ENCODE results near the gene ALCAM.
"Not testable (repeated sequence)": the region's sequence is repeated elsewhere in the genome, so short reads cannot be mapped to it uniquely, and the experiment has no call there.

ALCAM gene

GRCh38 chr3:105582015-105582414 lies 215.3 kb downstream of the ALCAM start:
- DNase-seq (ENCODE audit: low read depth, low spot score): no peak
- in situ Hi-C loops (cut with HindIII; ENCODE audit: low sequenced_read_pairs): no loop called here
- H3K4me3 ChIP-seq (ENCODE audit: low read depth, low read length): no peak overlapping the region
- no peak for TF ChIP-seq CTCF (IDR thresholded peaks at IDR 0.05; ENCODE audit: low read depth, low read length)

GRCh38 chr3:105584003-105584790 lies 217.5 kb downstream of the ALCAM start:
- no peak overlapping the region for H3K4me3 ChIP-seq (ENCODE audit: low read depth, low read length)
- no peak for DNase-seq (ENCODE audit: low read depth, low spot score)
- no peak for TF ChIP-seq CTCF (IDR thresholded peaks at IDR 0.05; ENCODE audit: low read depth, low read length)
- in situ Hi-C loops (cut with HindIII; ENCODE audit: low sequenced_read_pairs): no loop called here

GRCh38 chr3:105593315-105593714 lies 226.6 kb downstream of the ALCAM start:
- no peak for DNase-seq (ENCODE audit: low read depth, low spot score)
- in situ Hi-C loops (cut with HindIII; ENCODE audit: low sequenced_read_pairs): no loop called here
- no peak overlapping the region for H3K4me3 ChIP-seq (ENCODE audit: low read depth, low read length)
- TF ChIP-seq CTCF (IDR thresholded peaks at IDR 0.05; ENCODE audit: low read depth, low read length): no peak

- no peak for TF ChIP-seq CTCF (IDR thresholded peaks at IDR 0.05; ENCODE audit: low read depth, low read length)
- in situ Hi-C loops (cut with HindIII; ENCODE audit: low sequenced_read_pairs): no loop called here
- no peak for DNase-seq (ENCODE audit: low read depth, low spot score)
- H3K4me3 ChIP-seq (ENCODE audit: low read depth, low read length): no peak overlapping the region
These were observed 227.5 kb downstream of the ALCAM start for GRCh38 chr3:105594219-105594618.

GRCh38 chr3:105598042-105598796 lies 231.5 kb downstream of the ALCAM start:
- in situ Hi-C loops (cut with HindIII; ENCODE audit: low sequenced_read_pairs): no loop called here
- no peak overlapping the region for H3K4me3 ChIP-seq (ENCODE audit: low read depth, low read length)
- peak; percentile 91 for DNase-seq (ENCODE audit: low read depth, low spot score)
- TF ChIP-seq CTCF (IDR thresholded peaks at IDR 0.05; ENCODE audit: low read depth, low read length): no peak

GRCh38 chr3:105599350-105599749 lies 232.6 kb downstream of the ALCAM start:
- no peak for TF ChIP-seq CTCF (IDR thresholded peaks at IDR 0.05; ENCODE audit: low read depth, low read length)
- in situ Hi-C loops (cut with HindIII; ENCODE audit: low sequenced_read_pairs): no loop called here
- no peak for DNase-seq (ENCODE audit: low read depth, low spot score)
- H3K4me3 ChIP-seq (ENCODE audit: low read depth, low read length): no peak overlapping the region

- H3K4me3 ChIP-seq (ENCODE audit: low read depth, low read length); DNase-seq (ENCODE audit: low read depth, low spot score); in situ Hi-C loops (cut with HindIII; ENCODE audit: low sequenced_read_pairs): not testable (repeated sequence)
These were observed 235.0 kb downstream of the ALCAM start for GRCh38 chr3:105601756-105602155.

GRCh38 chr3:105602286-105602685 lies 235.6 kb downstream of the ALCAM start:
- H3K4me3 ChIP-seq (ENCODE audit: low read depth, low read length); DNase-seq (ENCODE audit: low read depth, low spot score); in situ Hi-C loops (cut with HindIII; ENCODE audit: low sequenced_read_pairs): not testable (repeated sequence)

- DNase-seq (ENCODE audit: low read depth, low spot score); in situ Hi-C loops (cut with HindIII; ENCODE audit: low sequenced_read_pairs): not testable (repeated sequence)
These were observed 236.8 kb downstream of the ALCAM start for GRCh38 chr3:105603516-105603915.

More at GRCh38 chr3:105603516-105603915, 236.8 kb downstream of the ALCAM start:
- H3K4me3 ChIP-seq (ENCODE audit: low read depth, low read length): not testable (repeated sequence)

Measured in astrocyte of the spinal cord (primary cell).